OCI-LY7 (cell line): ENCODE data around the gene SOBP.

Experiments
- CTCF ChIP-seq: fragments of 200-600 bp; sonication (generic); conservative IDR thresholded peaks from 2 replicates; pipeline ENCODE4 v1.5.1; 2014; ENCODE audit warnings: mild to moderate bottlenecking, antibody characterized with exemption, low read length, moderate library complexity, mixed read lengths
- EZH2phosphoT487 ChIP-seq: fragments of 200-600 bp; sonication (generic); IDR thresholded peaks from 2 replicates; pipeline ENCODE4 v1.6.1; 2018; ENCODE audit warnings: low read depth, borderline replicate concordance, mild to moderate bottlenecking, mixed run types, antibody characterized with exemption, low read length, moderate library complexity, mixed read lengths

- TF ChIP-seq CTCF (no peak), EZH2phosphoT487 (no peak)
Observed at GRCh38 chr6:107653861-107654394, 164.0 kb downstream of the SOBP start.
